HCT116 (cell line): ENCODE data around the gene GRIP1. TPM values are rescaled to one million over a fixed set of nuclear protein-coding genes. Genes with fewer than 3 reads are reported as not detected.

Experiments
- ATAC-seq: fragments of 200-7000 bp; cut with Tn5 transposase; 2 replicates; pipeline ENCODE4 v1.9.1; 2020; ENCODE audit warnings: mild to moderate bottlenecking, moderate library complexity
- BruUV-seq: library from RNA; stranded (reverse); fragments of 400-500 nt; replicated peaks from 2 replicates; lab custom pipeline; 2021; lab: Mats Ljungman, UMichigan
- CTCF ChIA-PET: fragments of 300-600 bp; sonication (Branson Sonifier 250); formaldehyde crosslinking; loops from one replicate; lab custom pipeline; 2021; ENCODE audit warnings: antibody characterized with exemption; lab: Charles Lee
- POLR2A ChIA-PET: fragments of 300-600, 350-600 bp; sonication (Branson Sonifier 250); formaldehyde crosslinking; loops from one replicate; lab custom pipeline; 2021; ENCODE audit warnings: antibody characterized with exemption; lab: Charles Lee
- RAD21 ChIA-PET, 2 experiments: fragments of 300-600 bp; sonication (Branson Sonifier 250); formaldehyde crosslinking; loops; one replicate each; lab custom pipeline; 2023; ENCODE audit warnings: low total read pairs in 2 of 2; ENCODE audit not compliant: uncharacterized antibody in 2 of 2, unreplicated experiment in 2 of 2, low non-redundant PET in 1 of 2; lab: Charles Lee
- DNase-seq: peaks from one replicate; pipeline ENCODE4 v3.0.0-alpha.2; 2010; ENCODE audit warnings: low read depth, low spot score
- H2AFZ ChIP-seq: fragments of 200-600 bp; shearing (Covaris generic), sonication (generic); 2 replicates; pipeline ENCODE4 v1.6.1; 2017; ENCODE audit warnings: low read depth, mixed run types, mixed read lengths, antibody characterized with exemption, low read length; ENCODE audit not compliant: poor library complexity, severe bottlenecking
- H3K27ac ChIP-seq: 2 replicates; pipeline ENCODE4 v1.5.1; 2012; ENCODE audit warnings: low read depth, low read length
- H3K27me3 ChIP-seq: fragments of 200-600 bp; sonication (generic); 2 replicates; pipeline ENCODE4 v1.6.1; 2016; ENCODE audit warnings: mixed run types, low read length, mixed read lengths; ENCODE audit not compliant: insufficient read depth
- H3K36me3 ChIP-seq, 2 experiments: fragments of 200-500 bp in 1 of 2; fragments of 200-600 bp in 1 of 2; sonication (Bioruptor generic) in 1 of 2; sonication (generic) in 1 of 2; 2 replicates each; pipeline versions ENCODE4 v1.5.1 to v1.6.1; 2014 to 2016; ENCODE audit warnings: low read length in 2 of 2, inconsistent platforms in 1 of 2, mixed read lengths in 1 of 2, mixed run types in 1 of 2; ENCODE audit not compliant: insufficient read depth in 2 of 2, control insufficient read depth in 1 of 2
- H3K4me1 ChIP-seq, 2 experiments: fragments of 200-600 bp in 1 of 2; sonication (generic) in 1 of 2; 2 replicates each; pipeline versions ENCODE4 v1.5.1 to v1.6.1; 2012 to 2017; ENCODE audit warnings: low read length in 2 of 2, inconsistent platforms in 1 of 2, mild to moderate bottlenecking in 1 of 2, mixed read lengths in 1 of 2, mixed run types in 1 of 2, moderate library complexity in 1 of 2; ENCODE audit not compliant: insufficient read depth in 2 of 2, control insufficient read depth in 1 of 2
- H3K4me2 ChIP-seq: fragments of 200-600 bp; sonication (generic); 2 replicates; pipeline ENCODE4 v1.6.1; 2017; ENCODE audit warnings: mixed run types, low read length, mixed read lengths
- H3K4me3 ChIP-seq, 2 experiments: fragments of 200-600 bp in 1 of 2; sonication (generic) in 1 of 2; replicated peaks in 1 of 2; 2 replicates each; pipeline ENCODE4 v1.5.1; 2011 to 2016; ENCODE audit warnings: low read length in 2 of 2, control low read depth in 1 of 2, low read depth in 1 of 2, mild to moderate bottlenecking in 1 of 2, mixed read lengths in 1 of 2, mixed run types in 1 of 2
- H3K79me2 ChIP-seq: fragments of 200-600 bp; sonication (generic); 2 replicates; pipeline ENCODE4 v1.6.1; 2017; ENCODE audit warnings: mild to moderate bottlenecking, mixed run types, low read length, moderate library complexity, mixed read lengths; ENCODE audit not compliant: insufficient read depth
- H3K9ac ChIP-seq: fragments of 200-600 bp; sonication (generic); 2 replicates; pipeline ENCODE4 v1.6.1; 2016; ENCODE audit warnings: low read length, mixed read lengths
- H3K9me2 ChIP-seq: fragments of 200-600 bp; sonication (generic), shearing (Covaris generic); 2 replicates; pipeline ENCODE4 v1.6.1; 2017; ENCODE audit warnings: mixed run types, mild to moderate bottlenecking, moderate library complexity; ENCODE audit not compliant: insufficient read depth
- H3K9me3 ChIP-seq, 2 experiments: fragments of 200-500 bp in 1 of 2; fragments of 200-600 bp in 1 of 2; sonication (Bioruptor generic) in 1 of 2; sonication (generic) in 1 of 2; 2 replicates each; pipeline ENCODE4 v1.6.1; 2014 to 2017; ENCODE audit warnings: low read length in 2 of 2, mixed read lengths in 2 of 2, inconsistent platforms in 1 of 2, low read depth in 1 of 2, mild to moderate bottlenecking in 1 of 2, mixed run types in 1 of 2, moderate library complexity in 1 of 2; ENCODE audit not compliant: control insufficient read depth in 1 of 2, insufficient read depth in 1 of 2
- H4K20me1 ChIP-seq: fragments of 200-600 bp; sonication (generic), shearing (Covaris generic); 2 replicates; pipeline ENCODE4 v1.6.1; 2017; ENCODE audit warnings: mixed run types, mild to moderate bottlenecking, moderate library complexity; ENCODE audit not compliant: insufficient read depth
- CEBPB ChIP-seq: IDR thresholded peaks from 2 replicates; pipeline ENCODE4 v1.6.1; 2012; ENCODE audit warnings: low read depth
- EGR1 ChIP-seq: IDR thresholded peaks from 2 replicates; pipeline ENCODE4 v1.6.1; 2012; ENCODE audit warnings: low read depth
- ELF1 ChIP-seq: IDR thresholded peaks from 2 replicates; pipeline ENCODE4 v1.6.1; 2012; ENCODE audit warnings: low read depth, borderline replicate concordance
- EZH2 ChIP-seq: fragments of 200-600 bp; sonication (generic); IDR thresholded peaks from 2 replicates; pipeline ENCODE4 v1.6.1; 2017; ENCODE audit warnings: antibody characterized with exemption, mixed run types
- FOSL1 ChIP-seq: IDR thresholded peaks from 2 replicates; pipeline ENCODE4 v1.6.1; 2012; ENCODE audit warnings: low read depth
- JUND ChIP-seq: IDR thresholded peaks from 2 replicates; pipeline ENCODE4 v1.6.1; 2012
- RAD21 ChIP-seq: IDR thresholded peaks from 2 replicates; pipeline ENCODE4 v1.6.1; 2012; ENCODE audit warnings: low read depth, mild to moderate bottlenecking
- SIN3A ChIP-seq: IDR thresholded peaks from 2 replicates; pipeline ENCODE4 v1.6.1; 2012; ENCODE audit warnings: low read depth
- SP1 ChIP-seq: IDR thresholded peaks from 2 replicates; pipeline ENCODE4 v1.6.1; 2012; ENCODE audit warnings: low read depth
- SRF ChIP-seq: IDR thresholded peaks from 2 replicates; pipeline ENCODE4 v1.6.1; 2012; ENCODE audit warnings: low read depth
- TCF7L2 ChIP-seq: IDR thresholded peaks from 2 replicates; pipeline ENCODE4 v1.7.0; 2011; ENCODE audit warnings: borderline replicate concordance, inconsistent platforms; ENCODE audit not compliant: insufficient read depth, insufficient read length; ENCODE audit errors: extremely low read depth
- YY1 ChIP-seq: IDR thresholded peaks from 2 replicates; pipeline ENCODE4 v1.6.1; 2011; ENCODE audit warnings: low read length, low read depth, moderate library complexity, mild to moderate bottlenecking; ENCODE audit not compliant: insufficient replicate concordance; ENCODE audit errors: extremely low read depth
- ZFX ChIP-seq: fragments of 450-650 bp; IDR thresholded peaks from 2 replicates; pipeline ENCODE4 v1.6.1; 2017
- ZNF274 ChIP-seq: fragments of 200-500 bp; sonication (Bioruptor generic); IDR thresholded peaks from 2 replicates; pipeline ENCODE4 v1.6.1; 2014; ENCODE audit warnings: mild to moderate bottlenecking, low read depth, low read length, inconsistent platforms
- intact Hi-C: fragments of 100-400 bp; cut with micrococcal nuclease; formaldehyde crosslinking; loops from 2 replicates; pipeline ENCODE4 v1.10.0; 2022
- total RNA-seq: library from RNA; stranded (reverse); gene quantifications from one replicate; pipeline ENCODE4 v1.2.1, GENCODE V29; 2021; ENCODE audit not compliant: unreplicated experiment
- TF ChIP-seq, protein P1 (sequence below): IDR thresholded peaks from 2 replicates; pipeline ENCODE4 v1.6.1; 2012
- TF ChIP-seq, protein P2 (sequence below): IDR thresholded peaks from 2 replicates; pipeline ENCODE4 v1.6.1; 2012
- TF ChIP-seq, protein P3 (sequence below): IDR thresholded peaks from 2 replicates; pipeline ENCODE4 v1.6.1; 2011; ENCODE audit warnings: mild to moderate bottlenecking, low read length, moderate library complexity; ENCODE audit not compliant: insufficient replicate concordance; ENCODE audit errors: extremely low read depth

GRIP1 gene
- total RNA-seq, 1 experiment from 2014 or later: not detected

DNA sequence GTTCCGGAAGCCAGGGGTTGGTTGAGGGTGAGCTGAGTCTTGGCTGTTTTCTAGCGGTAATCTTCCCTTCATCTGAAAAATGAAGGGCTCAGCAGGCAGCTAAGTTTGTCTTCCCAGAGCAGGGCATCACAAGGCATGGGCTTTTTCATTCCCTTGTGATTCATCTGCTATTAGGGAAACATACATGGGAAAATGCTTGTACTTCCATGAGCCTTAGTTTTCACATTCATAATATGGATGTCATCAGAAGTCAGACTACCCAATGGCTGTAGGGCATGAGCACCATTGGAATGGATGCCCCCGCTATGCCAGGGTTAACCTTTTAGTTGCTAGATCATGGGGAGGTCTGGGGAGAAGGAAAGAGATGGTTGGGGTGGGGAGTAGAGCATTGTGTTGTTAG, 357.9 kb downstream of the GRIP1 start:
- BruUV-seq: no TSS peak
- intact Hi-C loops: no loop called here
- ATAC-seq (no peak), DNase-seq (no peak)
- no peaks in the 10 kb centered on the region for H3K36me3 ChIP-seq
- no peak for TF ChIP-seq TCF7L2
- no peak for TF ChIP-seq ZFX
- TF ChIP-seq SP1: no peak
- no peak for TF ChIP-seq SRF
- no peak for TF ChIP-seq FOSL1
- TF ChIP-seq, protein P1, sequence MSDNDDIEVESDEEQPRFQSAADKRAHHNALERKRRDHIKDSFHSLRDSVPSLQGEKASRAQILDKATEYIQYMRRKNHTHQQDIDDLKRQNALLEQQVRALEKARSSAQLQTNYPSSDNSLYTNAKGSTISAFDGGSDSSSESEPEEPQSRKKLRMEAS: no peak
- TF ChIP-seq SIN3A: no peak
- no peak for TF ChIP-seq RAD21
- no peak for TF ChIP-seq CEBPB
- no peak overlapping the region for H3K9ac ChIP-seq
- ChIA-PET POLR2A (no interaction called here), RAD21 (no interaction called here), CTCF (no interaction called here)
- H3K4me3 ChIP-seq: no peak overlapping the region
- H4K20me1 ChIP-seq: no peaks in the 10 kb centered on the region; the same call in 1 of the 2 replicates
- H3K79me2 ChIP-seq: no peaks in the 10 kb centered on the region
- no peaks in the 10 kb centered on the region for H3K9me2 ChIP-seq
- H3K27ac ChIP-seq: no peak overlapping the region
- H3K4me2 ChIP-seq: no peak overlapping the region
- no peak overlapping the region for H2AFZ ChIP-seq
- H3K9me3 ChIP-seq: no peaks in the 10 kb centered on the region
- no peaks in the 10 kb centered on the region for H3K4me1 ChIP-seq
- no peaks in the 10 kb centered on the region for H3K27me3 ChIP-seq

DNA sequence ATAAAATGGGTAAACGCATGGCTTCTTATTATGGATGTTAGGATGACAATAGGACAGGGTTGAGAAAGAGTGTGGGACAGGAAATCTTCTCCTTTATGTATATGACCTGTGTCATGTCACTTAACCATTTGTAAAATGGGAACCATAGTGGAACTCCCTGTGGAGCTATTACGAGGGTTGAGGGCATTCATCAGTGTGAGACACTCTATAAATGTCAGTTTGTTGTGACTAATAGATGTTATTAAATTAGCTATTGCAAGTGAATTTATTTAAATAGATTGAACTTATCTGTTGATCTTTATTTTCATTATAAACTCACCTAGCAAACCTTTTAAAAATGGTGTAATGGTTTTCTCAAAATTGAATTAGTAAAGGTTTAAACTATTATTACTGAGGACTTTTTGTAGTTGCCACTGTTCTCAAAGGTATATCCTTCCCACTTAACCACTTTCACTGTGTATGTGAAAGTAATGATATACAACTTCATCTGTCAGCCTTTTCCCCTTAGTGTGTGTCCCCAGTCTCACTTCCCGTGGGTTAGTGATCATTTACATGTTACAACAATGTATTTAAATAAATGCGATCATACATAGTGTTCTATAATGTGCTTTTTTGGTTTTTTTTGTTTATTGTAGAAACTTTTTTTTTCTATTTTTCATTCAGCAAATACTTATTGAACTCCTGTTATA, 359.5 kb downstream of the GRIP1 start:
- Histone ChIP-seq H3K9ac (no peak overlapping the region), H3K9me2 (no peaks in the 10 kb centered on the region; the same call in 1 of the 2 replicates), H3K4me1 (no peaks in the 10 kb centered on the region), H3K79me2 (no peaks in the 10 kb centered on the region), H2AFZ (no peak overlapping the region), H3K27me3 (no peaks in the 10 kb centered on the region), H3K36me3 (no peaks in the 10 kb centered on the region), H3K27ac (no peak overlapping the region), H3K9me3 (no peaks in the 10 kb centered on the region), H4K20me1 (no peaks in the 10 kb centered on the region; the same call in 1 of the 2 replicates), H3K4me2 (no peak overlapping the region), H3K4me3 (no peak overlapping the region)
- TF ChIP-seq SRF: no peak
- TF ChIP-seq ZNF274: no peak
- TF ChIP-seq, protein P2, sequence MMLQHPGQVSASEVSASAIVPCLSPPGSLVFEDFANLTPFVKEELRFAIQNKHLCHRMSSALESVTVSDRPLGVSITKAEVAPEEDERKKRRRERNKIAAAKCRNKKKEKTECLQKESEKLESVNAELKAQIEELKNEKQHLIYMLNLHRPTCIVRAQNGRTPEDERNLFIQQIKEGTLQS: no peak
- no peak for TF ChIP-seq ELF1
- TF ChIP-seq CEBPB: no peak
- no peak for TF ChIP-seq JUND
- TF ChIP-seq EGR1: no peak
- TF ChIP-seq YY1: no peak
- TF ChIP-seq SIN3A: no peak
- TF ChIP-seq RAD21: no peak
- no peak for TF ChIP-seq EZH2
- TF ChIP-seq, protein P3, sequence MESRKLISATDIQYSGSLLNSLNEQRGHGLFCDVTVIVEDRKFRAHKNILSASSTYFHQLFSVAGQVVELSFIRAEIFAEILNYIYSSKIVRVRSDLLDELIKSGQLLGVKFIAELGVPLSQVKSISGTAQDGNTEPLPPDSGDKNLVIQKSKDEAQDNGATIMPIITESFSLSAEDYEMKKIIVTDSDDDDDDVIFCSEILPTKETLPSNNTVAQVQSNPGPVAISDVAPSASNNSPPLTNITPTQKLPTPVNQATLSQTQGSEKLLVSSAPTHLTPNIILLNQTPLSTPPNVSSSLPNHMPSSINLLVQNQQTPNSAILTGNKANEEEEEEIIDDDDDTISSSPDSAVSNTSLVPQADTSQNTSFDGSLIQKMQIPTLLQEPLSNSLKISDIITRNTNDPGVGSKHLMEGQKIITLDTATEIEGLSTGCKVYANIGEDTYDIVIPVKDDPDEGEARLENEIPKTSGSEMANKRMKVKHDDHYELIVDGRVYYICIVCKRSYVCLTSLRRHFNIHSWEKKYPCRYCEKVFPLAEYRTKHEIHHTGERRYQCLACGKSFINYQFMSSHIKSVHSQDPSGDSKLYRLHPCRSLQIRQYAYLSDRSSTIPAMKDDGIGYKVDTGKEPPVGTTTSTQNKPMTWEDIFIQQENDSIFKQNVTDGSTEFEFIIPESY: no peak
- TF ChIP-seq, protein P1: no peak
- no peak for DNase-seq
- no TSS peak for BruUV-seq
- ChIA-PET POLR2A (no interaction called here), RAD21 (no interaction called here), CTCF (no interaction called here)
- ATAC-seq: no peak
- intact Hi-C loops: no loop called here
